ENCODE results near the gene CD48.
A peak's percentile ranks its signal among the peaks of the same experiment; 100 is the strongest.
"Not testable (repeated sequence)": the region's sequence is repeated elsewhere in the genome, so short reads cannot be mapped to it uniquely, and the experiment has no call there.

The CD48 gene

DNA sequence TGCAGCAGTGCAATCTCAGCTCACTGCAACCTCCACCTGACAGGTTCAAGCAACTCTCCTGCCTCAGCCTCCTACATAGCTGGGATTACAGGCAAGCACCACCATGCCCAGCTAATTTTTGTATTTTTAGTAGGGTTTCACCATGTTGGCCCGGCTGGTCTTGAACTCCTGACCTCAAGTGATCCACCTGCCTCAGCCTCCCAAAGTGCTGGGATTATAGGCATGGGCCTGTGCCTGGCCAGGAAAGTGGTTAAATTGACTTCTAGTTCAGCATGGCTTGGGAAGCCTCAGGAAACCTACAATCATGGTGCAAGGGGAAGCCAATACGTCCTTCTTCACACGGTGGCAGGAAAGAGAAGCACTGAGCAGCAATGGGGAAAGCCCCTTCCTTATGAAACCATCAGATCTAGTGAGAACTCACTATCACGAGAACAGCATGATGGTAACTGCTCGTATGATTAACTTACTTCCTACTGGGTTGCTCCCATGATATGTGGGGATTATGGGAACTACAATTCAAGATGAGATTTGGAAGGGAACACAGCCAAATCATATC, 981 bp upstream of the CD48 start:
- not testable (repeated sequence) for DNase-seq

DNA sequence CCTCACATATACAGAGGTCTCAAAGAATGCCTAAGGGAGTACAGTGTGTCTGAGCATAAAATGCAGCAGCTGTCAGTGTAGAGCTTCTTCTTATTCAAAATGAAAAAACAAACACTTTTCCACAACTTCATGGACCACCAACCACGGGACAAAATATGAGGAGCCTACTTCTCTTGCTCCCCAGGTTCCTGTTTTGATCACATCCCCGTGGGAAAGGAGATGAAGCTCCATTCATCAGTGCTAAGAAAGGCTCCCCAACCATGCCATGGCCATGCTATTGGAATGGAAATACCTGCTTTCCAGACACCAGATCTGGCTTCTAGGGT, 383 bp downstream of the CD48 start:
- no peak for DNase-seq

DNA sequence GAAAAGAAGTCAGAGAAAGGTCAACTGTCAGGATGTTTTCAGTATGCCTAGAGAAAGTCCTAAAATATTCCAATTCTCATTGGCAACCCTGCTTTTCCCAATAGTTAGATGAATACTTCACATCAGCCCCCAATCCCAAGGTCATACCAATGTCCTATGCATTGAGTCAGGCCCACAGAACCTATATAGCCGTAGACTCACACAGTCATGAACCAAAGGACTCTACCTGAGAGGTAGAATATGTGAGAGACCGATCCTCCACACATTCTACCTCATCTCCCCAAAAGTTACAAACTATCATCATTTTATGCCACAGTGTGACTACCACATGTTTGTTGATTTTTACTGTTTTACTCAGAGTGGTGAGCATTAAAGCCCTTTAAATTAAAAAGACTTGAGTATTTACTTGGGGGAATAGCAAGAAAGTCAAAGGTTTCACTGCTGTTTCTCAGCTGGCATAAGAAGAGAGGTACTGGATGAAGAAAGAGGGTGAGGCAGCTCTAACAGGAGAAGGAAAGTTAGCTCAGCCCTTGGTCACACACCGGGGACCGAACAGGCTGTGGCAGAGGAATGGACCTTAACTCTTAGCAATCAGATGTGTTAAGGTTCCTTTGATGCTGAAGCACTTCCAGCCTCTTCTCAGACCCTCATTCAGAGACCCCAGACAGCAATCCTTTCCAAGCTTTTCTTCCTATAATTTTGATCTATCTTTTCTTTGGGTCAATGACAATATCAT, 937 bp downstream of the CD48 start:
- no peak for DNase-seq

DNA sequence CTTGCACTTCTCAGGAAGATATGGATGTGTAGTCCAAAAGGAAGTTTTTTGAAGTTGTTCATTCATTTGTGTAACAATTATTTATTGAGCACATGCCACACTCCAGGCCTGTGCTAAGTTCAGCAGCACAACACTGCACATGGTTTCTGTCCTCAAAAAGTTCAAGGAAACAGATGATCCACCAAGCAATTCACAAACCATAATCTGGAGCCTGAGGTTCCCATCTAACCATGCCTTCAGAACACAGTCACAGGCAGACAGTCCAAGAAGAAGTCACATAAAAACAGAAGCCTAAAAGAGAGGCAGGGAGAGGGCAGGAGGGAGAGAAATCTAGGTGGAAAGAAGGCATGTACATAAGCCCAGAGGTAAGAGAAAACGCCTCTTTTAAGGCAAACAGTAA, 1.9 kb downstream of the CD48 start:
- DNase-seq: no peak

DNA sequence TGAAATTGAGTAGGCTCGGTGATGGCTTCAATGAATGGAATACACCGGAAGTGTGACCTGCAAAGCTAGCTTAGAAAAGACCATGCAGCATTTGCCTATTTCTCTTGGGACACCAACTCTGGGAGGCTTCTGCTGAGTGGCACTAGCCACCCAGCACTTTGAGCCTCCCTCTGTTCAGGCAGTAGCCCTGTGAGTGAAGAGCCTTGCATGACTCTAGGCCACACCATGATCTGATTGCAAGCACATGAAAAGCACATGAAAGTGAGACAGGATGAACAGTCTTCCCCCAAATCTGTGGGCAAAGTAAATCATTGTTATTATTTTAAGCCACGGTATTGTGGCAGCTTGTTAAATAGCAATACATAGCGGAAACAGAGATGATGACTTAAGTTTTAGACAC, 2.8 kb downstream of the CD48 start:
- DNase-seq: no peak

DNA sequence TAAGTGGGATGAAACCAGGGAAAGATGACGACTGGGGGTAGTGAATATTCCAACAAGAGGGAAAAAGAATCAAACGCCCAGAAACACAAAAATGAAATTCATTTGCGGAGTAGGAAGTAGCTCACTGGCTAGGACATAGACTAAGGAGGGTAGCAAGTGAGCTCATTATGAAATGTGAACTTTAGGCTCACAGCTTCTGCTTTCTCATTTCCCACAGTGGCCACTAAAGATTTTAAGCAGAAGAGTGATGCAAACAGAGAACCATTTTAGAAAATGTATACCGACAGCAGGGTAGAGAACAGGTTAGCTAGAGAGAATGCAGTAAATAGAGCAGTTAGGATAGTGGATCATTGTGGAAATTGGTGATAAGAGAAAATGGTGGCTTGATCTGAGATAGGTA, 3.5 kb downstream of the CD48 start:
- DNase-seq: no peak

DNA sequence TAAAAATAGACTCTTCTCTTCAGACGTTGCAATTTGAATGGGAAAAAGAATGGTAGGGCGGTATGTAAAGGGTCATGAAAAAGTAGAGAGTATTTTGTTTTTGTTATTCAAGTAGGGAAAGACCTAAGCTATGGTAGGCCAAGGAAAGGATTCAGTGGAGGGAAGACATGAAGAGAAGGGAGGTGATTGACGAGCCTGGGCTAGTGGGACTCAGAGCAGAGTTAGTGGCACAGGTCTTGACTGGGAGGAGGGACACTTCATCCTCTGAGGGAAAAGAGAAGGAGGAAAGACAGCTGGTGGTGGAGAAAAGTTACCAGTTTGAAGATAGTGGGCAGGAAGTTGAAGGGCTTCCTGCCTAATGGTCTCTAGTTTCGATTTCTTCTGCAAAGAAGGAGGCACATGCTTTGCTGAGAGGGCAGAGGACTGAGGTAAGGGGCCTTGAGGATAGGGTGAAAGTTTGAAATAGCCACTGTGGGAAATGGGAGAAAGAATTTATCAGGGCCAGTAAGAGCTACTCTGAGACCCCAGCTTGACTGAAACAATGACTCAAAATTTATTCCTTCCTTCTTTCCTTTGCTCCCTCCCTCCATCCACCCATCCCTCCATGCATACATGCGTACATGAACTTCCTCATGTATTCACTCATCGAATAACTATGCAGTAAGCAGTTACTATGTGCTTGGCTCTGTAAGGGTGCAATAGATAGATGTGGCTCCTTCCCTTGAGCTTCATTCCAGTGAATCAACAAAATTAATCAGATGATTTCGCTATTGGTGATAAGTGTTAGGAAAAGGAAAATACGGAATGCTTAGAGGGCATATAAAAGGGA, 4.2 kb downstream of the CD48 start:
- no peak for DNase-seq

DNA sequence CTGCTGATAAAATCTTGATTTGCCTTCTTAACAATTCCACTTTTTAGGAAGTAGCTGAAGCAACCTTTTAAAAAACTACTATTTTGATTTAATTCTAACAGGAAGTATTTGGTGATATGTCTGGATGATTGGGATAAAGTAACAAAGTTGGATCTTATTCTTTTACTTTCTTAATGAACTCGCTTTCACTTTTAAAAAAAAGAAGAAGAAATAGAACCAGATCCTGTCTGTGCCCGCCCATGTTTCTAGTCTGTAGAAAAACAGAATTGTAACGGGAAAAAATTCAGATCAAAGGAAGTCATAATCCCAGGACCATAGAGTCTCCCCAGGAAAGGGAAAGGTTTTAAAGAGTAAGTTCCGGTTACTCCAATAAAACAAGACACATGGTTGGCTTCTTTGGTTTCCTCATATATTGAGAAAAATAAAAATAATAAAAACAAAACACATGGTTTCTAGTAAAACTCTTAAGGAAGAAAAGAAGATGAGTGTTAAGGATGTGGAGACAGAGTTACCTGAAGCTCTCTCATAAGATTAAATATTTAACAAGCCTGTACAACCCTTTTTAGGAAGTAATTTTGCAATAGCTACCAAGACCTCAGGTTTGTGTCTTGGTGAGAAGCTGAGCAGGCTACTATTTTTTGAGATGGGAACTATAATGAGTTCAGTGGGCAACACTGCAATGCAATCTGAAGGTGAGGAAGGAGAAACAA, 4.9 kb downstream of the CD48 start:
- DNase-seq: no peak

DNA sequence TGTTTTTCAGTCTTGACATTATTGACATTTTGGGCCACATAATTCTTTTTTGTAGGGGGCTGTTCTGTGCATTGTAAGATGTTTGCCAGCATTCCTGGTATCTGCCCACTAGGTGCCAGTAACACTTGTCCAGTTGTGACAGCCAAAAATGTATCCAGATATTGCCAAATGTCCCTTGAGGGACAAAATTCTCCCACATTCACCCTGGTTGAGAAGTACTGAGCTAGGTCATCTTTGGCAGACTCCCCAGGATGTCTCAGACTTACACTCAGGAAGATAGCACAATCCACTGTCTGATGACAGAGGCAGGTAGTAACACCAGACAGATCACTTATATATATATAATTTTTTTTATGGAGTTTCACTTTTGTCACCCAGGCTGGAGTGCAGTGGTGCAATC, 5.9 kb downstream of the CD48 start:
- no peak for DNase-seq

DNA sequence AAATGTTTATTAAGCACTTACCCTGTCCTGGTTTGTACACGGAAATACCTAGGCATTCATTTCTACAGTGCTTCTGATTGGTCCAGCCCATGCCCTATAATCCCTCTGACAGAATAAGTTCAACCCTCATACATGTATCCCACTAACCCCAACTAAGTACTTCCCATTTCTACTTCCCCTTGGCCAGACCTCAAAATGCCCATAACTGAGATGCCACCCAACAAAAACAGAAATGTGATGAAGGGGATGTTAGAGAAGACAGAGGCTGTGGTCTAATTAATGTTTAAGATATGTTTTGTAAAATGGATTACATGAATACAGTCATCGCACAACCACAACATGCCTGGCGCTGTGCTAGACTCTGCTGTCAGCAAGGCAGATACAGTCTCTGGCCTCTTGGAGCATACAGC, 6.4 kb downstream of the CD48 start:
- not testable (repeated sequence) for DNase-seq

DNA sequence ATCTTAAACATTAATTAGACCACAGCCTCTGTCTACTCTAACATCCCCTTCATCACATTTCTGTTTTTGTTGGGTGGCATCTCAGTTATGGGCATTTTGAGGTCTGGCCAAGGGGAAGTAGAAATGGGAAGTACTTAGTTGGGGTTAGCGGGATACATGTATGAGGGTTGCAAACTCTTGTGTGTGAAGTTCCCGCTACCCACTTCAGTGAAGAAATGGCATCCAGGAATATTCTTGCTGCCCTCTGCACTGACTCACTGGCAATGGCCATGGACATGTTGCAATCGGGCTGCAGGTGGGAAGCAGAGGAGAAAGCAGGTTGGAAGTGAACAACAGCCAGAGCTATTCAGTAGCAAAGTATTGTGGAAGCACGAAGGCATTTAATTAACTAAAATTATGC, 7.4 kb downstream of the CD48 start:
- DNase-seq: no peak

DNA sequence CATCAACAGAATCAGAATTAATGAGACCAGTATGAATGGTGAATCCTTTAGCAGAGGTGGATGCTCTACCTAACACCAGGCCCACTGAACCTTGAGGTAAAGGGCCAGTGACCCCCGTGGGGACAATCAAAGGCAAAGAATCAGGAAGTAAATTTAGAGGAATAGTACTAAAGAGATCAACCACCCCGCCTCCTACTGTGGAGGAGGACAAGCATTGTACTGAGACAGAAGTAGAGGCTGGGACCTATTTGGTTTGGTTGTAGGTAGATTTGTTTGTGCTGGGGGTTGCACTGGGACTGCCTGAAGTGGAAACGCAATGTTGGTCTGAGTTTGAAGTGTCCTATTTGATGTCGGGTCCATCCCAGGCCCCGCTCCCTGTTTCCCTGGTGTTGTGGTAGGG, 9.5 kb downstream of the CD48 start:
- no peak for DNase-seq

DNA sequence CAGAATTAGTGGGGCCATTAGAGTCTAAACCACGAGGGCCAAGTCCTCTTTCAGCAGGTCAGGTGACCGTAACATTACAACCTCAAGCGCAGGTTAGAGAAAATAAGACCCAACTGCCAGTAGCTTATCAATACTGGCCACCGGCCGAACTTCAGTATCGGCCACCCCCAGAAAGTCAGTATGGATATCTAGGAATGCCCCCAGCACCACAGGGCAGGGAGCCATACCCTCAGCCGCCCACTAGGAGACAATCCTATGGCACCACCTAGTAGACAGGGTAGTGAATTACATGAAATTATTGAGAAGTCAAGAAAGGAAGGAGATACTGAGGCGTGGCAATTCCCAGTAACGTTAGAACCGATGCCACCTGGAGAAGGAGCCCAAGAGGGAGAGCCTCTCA, 19.2 kb downstream of the CD48 start:
- not testable (repeated sequence) for DNase-seq

DNA sequence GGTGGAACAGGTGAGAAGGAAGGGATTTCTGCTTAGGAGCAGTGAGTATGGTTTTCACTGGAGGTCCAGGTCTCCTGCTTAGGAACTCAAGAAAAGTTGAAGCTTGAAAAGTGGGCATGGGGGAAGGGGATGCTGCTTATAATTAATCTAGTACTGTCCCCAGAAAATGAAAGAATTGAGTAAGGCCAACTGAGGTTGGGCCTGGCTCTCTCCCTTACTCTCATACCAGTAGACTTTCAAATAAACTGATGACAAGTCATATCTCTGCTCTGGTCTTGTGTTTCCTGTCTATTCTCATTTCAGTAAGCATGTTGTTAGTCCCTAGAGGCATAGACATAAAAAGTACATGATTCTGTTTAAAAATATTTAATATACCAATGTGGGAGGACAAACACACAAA, 26.4 kb downstream of the CD48 start:
- no peak for DNase-seq

DNA sequence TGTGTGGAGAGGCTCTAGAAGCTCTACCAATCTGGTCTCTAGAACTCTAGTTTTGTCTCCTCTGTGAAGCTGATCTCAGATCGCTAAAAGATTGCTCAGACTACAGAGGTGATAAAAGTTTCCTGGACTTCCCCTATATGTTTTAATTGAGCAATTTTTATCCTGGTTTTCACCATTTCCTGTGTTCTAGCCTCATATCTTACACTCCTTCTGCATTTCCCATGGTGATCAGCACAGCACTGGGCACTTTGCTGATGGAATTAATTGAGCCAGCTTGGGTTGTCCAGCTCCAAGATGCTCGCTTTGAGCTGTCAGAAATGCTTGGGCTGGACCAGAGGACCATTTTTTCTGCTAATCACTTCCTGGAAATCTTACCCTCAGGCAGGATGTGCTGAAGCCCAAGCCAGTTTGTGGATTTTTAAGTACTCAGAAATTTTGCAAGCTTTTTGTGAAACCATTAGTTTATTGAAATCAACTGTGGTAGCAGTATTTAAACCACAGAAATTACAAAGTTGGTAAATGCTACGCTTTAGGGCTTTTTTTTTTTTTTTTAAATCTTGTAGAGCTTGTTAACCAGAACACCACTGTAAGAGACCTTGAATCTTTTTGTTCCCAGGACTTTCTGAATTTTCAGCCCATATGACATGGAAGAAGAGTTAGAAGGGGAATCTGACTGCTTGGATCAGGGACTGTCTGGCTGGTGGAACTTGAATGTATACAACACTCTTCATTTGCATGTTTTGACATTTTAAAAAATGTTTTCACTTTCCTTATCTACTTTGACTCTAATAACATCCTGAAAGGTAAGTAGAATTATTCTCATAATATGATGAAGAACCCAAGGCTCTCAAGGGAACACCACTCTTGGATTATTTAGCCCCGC, 28.4 kb downstream of the CD48 start:
- DNase-seq: no peak

DNA sequence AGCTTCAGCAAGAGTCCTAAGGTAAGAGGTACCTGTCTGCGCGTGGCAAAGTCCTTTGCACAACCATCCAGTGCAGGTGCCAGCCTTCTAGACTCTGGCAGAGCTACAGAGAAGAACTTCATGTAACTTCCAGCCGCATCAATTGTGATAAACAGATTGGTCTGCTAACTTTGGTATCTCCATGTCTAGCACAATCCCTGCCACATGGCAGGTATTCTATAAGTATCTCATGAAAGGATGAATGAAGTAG, 29.8 kb downstream of the CD48 start:
- DNase-seq: no peak

DNA sequence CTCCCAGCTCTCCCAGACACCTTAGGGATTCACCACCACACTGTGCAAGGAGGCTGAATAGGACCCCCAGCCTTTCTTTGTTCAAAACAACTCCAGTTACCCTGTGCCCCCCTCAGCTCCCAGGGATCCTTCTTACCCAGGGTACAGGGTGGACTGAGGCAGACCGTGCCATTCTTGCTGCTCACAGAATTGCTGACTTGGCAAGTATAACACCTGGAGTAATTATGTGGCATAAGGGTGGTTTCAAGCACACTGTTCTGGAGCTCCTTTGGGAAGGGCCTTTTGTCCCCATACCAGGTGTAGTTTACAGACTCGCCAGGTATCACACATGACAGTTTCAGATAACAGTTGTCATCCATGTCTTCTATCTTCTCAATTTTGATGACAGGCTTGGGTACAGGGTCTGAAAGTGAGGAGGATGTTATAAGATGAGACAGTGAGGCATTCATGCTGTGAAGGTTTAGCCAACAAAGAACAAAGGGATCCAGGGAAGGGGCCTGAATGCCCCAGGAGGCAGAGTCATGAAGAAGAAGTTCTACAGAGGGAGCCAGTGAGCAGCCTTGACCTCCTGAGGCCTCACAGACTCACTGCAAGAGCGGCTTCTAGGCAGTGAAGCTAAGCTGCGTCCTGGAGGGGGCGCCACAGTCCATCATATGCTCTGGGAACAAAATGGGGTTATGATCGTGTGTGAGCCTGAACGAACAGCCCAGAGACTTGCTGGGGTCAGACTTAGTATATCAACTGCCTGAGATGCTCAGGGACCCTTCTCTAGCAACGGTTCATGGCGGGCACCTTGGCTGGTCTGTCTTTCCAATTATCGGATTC, 30.3 kb downstream of the CD48 start:
- no peak for DNase-seq

DNA sequence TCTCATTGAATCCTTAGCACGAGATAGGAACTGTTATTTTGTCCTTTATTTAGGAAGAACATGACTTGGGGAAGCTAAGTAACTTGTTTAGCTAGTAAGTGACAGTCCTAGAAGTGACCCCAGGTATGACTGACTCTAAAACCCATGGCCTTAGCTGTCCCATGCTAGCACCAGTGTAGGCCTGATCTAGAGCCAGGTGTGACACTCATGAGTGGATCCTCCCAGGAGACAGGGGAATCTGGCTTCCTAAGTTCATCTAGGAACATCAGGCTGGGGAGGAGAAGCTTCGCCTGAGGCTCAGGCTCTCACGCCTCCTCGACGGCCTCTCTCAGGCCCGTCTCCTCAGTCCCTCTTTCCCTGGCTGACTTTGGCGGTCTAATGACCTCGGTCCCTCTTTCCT, 31.2 kb downstream of the CD48 start:
- DNase-seq: no peak

DNA sequence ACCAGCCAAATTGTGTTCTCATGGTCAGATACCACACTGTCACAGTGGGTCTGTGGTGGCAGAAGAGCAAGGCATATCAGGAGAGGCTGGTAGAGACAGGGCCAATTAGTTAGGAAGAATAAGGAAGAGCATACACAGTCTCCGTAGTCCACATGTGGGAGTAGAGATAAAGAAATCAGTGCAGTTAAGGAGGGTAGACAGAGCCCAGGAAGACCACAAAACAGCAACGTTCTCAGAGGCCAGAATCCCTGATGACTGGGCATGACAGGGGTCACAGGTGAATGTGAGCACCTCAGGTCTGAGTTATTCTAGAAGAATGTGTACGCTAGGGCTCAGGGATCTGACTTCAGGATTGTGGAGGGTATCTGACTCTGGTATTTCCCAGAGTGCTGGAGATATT, 31.7 kb downstream of the CD48 start:
- DNase-seq: no peak

DNA sequence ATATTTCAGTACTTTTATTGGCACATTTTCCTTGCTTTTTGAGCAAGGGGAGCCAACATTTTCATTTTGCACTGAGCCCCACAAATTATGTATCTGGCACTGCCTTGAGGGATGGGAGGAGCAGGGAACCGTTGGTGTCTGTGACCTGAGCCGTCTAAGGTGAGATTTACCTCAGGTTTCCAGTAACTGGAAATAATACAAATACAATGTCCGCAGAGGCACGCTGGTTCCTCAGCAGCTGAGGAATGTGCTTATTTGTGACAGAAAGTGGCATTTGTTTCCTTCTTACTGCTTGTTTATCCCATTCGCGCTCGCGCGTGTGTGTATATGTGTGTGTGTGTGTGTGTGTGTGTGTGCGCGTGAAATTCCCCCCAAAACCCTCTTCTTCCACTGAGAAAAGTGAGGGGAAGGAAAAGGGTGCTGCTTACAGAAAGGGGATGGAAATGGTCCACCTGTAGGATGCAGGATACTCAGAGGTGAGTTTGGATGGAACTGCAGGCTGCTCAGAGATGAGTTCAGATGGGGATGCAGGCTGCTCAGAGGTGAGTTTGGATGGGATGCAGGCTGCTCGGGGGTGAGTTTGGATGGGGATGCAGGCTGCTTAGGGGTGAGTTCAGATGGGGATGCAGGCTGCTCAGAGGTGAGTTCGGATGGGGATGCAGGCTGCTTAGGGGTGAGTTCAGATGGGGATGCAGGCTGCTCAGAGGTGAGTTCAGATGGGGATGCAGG, 34.6 kb downstream of the CD48 start:
- no peak for DNase-seq

DNA sequence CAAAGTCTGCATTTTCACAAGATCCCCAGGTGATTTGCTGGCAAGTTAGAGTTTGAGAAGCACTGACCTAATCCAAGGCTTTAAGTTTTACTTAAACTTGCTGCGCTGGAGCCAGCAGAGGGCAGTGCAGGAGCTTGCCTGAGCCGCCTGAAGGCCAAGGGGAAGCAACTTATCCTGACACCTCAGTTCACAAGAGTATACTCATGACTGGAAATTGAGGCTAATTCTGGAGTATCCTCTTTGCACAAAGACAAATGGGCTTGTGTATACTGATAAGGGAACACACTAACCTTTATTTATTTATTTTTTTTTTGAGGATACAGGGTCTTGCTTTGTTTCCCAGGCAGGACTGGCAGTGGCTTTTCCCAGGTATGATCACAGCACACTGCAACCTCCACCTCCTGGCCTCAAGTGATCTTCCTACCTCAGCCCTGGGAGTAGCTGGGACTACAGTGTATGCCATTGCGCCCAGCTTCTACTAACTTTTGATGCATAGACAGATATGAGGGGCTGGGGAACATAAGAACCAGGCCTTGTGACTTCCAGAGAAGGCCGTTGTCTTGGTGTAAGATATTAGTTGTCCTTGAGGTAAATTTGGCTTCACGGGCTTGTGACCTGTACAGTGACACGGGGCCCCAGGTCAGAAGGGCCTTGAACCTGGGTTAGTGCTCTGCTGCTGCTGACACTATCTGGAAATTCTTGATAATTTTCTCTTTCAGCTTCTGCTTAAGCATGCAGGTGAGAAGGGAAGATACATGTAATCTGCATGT, 35.8 kb downstream of the CD48 start:
- DNase-seq: peak; percentile 21
